Karpas-422 (cell line): ENCODE data around the gene CLCNKB. TPM values are rescaled to one million over a fixed set of nuclear protein-coding genes. Genes with fewer than 3 reads are reported as not detected.
"Not testable (repeated sequence)": the region's sequence is repeated elsewhere in the genome, so short reads cannot be mapped to it uniquely, and the experiment has no call there.

Source experiments
- DNase-seq: peaks from one replicate; pipeline ENCODE4 v3.0.0-alpha.2; 2015
- H2AFZ ChIP-seq: fragments of 200-600 bp; sonication (generic); 2 replicates; pipeline ENCODE4 v1.6.1; 2014; ENCODE audit warnings: antibody characterized with exemption, low read length, mixed read lengths
- H3K27ac ChIP-seq: fragments of 200-600 bp; sonication (generic); 2 replicates; pipeline ENCODE4 v1.5.1; 2014; ENCODE audit warnings: mild to moderate bottlenecking, low read length, moderate library complexity
- H3K27me3 ChIP-seq: fragments of 200-600 bp; sonication (generic); 2 replicates; pipeline ENCODE4 v1.6.1; 2014; ENCODE audit warnings: low read length, mixed read lengths
- H3K36me3 ChIP-seq: fragments of 200-600 bp; sonication (generic); 2 replicates; pipeline ENCODE4 v1.6.1; 2014; ENCODE audit warnings: low read length, mixed read lengths; ENCODE audit not compliant: insufficient read depth
- H3K4me1 ChIP-seq: fragments of 200-600 bp; sonication (generic); 2 replicates; pipeline ENCODE4 v1.6.1; 2014; ENCODE audit warnings: mild to moderate bottlenecking, low read length, mixed read lengths
- H3K4me2 ChIP-seq: fragments of 200-600 bp; sonication (generic); 2 replicates; pipeline ENCODE4 v1.6.1; 2014; ENCODE audit warnings: low read length, low read depth, mild to moderate bottlenecking; ENCODE audit not compliant: poor library complexity, severe bottlenecking
- H3K4me3 ChIP-seq: fragments of 200-600 bp; sonication (generic); 2 replicates; pipeline ENCODE4 v1.5.1; 2014; ENCODE audit warnings: mild to moderate bottlenecking, antibody characterized with exemption, low read length, mixed read lengths
- H3K79me2 ChIP-seq: fragments of 200-600 bp; sonication (generic); 2 replicates; pipeline ENCODE4 v1.6.1; 2014; ENCODE audit warnings: mild to moderate bottlenecking, low read length, mixed read lengths
- H3K9ac ChIP-seq: fragments of 200-600 bp; sonication (generic); 2 replicates; pipeline ENCODE4 v1.6.0; 2014; ENCODE audit warnings: low read length
- H3K9me2 ChIP-seq: fragments of 200-600 bp; sonication (generic), shearing (Covaris generic); replicated peaks from 2 replicates; pipeline ENCODE4 v1.6.0; 2014; ENCODE audit warnings: mild to moderate bottlenecking, low read length, moderate library complexity; ENCODE audit not compliant: insufficient read depth
- H3K9me3 ChIP-seq: fragments of 300-700, 200-600 bp; sonication (generic); 2 replicates; pipeline ENCODE4 v1.6.1; 2014; ENCODE audit warnings: low read length, mixed read lengths
- H4K20me1 ChIP-seq: fragments of 200-600 bp; sonication (generic); 2 replicates; pipeline ENCODE4 v1.6.1; 2014; ENCODE audit warnings: mild to moderate bottlenecking, antibody characterized with exemption, low read length, low read depth; ENCODE audit not compliant: insufficient read depth
- total RNA-seq: library from RNA; depleted of rRNA; stranded (reverse); fragments of >200 nt; shearing (Covaris generic); gene quantifications from 2 replicates; pipeline ENCODE4 v1.2.3, GENCODE V29; 2014; ENCODE audit warnings: low replicate concordance

The CLCNKB gene
- total RNA-seq, 1 experiment from 2014 or later, result not detected

DNA sequence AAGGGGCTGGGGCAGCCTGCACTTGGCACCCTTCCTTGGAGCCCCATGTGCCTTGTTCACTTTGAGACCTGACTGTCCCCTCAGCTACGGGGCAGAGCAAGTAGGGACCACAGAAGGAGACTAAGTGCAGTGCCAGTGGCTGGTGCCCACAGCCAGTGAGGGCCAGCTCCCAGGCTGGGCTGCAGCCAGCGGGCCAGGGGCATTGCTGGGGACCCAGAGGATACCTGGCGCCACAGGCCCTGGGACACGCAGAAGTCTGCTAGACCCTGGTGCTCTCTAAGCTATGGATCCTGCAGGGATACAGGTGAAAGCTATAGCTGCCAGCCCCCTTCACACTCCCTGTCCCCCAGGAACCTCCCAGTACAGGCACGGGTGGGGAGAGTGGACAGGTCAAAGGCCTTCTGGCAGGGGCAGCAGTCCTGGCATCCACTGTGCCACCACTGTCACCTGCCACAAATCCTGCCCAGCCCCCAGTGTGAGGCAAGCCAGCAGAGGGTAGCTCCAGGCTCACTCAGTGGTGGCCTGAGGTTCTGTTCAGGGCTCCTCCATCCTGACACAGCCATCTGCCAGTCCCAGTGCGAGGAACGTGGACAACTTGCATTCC lies 20.4 kb upstream of the CLCNKB start:
- Histone ChIP-seq H3K27me3 (no peaks in the 10 kb centered on the region), H3K79me2 (no peaks in the 10 kb centered on the region), H3K9me2 (no peaks in the 10 kb centered on the region)

DNA sequence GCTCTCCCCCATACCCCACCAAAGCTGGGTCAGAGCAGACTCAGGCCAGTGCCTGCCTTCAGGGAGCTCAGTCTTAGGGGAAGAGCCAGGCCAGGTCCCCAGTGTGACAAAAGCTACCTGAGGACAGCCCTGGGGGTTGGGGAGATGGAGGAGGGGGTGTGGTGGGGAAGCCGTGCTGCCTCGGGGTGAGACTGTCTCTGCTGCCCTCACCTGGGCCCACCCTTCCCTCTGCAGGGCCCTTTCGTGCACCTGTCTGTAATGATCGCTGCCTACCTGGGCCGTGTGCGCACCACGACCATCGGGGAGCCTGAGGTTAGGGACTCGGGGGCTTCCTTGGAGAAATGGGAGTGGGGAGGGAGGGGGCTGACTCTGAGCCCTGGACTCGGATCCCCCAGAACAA lies 17.3 kb upstream of the CLCNKB start:
- H3K4me3 ChIP-seq, H3K27me3 ChIP-seq, H3K9me2 ChIP-seq, H3K36me3 ChIP-seq, H2AFZ ChIP-seq, H3K4me1 ChIP-seq, H4K20me1 ChIP-seq, DNase-seq, H3K79me2 ChIP-seq, H3K9ac ChIP-seq, H3K9me3 ChIP-seq, H3K27ac ChIP-seq, H3K4me2 ChIP-seq: not testable (repeated sequence)

More for the DNA sequence above, 20.4 kb upstream of the CLCNKB start:
- Histone ChIP-seq H3K4me1 (no peaks in the 10 kb centered on the region), H2AFZ (no peak overlapping the region), H4K20me1 (no peaks in the 10 kb centered on the region), H3K9ac (no peak overlapping the region), H3K36me3 (no peaks in the 10 kb centered on the region), H3K9me3 (no peaks in the 10 kb centered on the region), H3K4me3 (no peak overlapping the region), H3K27ac (no peak overlapping the region), H3K4me2 (no peak overlapping the region)
- no peak for DNase-seq

DNA sequence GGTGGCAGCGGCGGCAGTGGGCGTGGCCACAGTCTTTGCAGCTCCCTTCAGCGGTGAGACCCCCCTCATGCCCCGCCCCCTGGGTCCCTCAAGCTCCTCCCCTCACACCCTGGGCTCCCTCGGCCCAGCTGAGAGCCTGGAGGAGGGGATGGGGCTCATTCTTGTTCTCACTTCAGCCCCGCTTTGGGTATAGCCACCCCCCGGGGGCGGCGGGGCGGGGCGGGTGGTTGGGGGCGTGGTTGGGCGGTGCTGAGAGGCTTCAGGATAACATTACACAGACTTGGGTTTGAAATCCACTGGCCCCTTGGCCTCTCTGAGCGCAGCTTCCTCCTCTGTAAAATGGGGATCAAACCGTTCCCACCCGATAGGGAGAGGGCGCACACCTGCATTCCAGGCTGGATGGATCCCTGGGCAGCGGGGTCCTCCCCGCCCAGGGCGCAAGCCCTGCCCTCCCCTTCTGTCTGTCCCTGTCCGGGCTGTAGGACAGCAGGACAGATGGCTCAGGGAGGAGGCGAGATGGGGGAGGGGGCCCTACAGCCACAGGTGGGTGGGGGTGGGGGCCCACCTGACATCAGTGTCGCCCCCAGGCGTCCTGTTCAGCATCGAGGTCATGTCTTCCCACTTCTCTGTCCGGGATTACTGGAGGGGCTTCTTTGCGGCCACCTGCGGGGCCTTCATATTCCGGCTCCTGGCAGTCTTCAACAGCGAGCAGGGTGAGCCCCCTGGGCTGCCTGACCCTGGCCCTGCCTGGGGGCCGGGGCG lies 16.7 kb upstream of the CLCNKB start:
- no peak overlapping the region for H2AFZ ChIP-seq

DNA sequence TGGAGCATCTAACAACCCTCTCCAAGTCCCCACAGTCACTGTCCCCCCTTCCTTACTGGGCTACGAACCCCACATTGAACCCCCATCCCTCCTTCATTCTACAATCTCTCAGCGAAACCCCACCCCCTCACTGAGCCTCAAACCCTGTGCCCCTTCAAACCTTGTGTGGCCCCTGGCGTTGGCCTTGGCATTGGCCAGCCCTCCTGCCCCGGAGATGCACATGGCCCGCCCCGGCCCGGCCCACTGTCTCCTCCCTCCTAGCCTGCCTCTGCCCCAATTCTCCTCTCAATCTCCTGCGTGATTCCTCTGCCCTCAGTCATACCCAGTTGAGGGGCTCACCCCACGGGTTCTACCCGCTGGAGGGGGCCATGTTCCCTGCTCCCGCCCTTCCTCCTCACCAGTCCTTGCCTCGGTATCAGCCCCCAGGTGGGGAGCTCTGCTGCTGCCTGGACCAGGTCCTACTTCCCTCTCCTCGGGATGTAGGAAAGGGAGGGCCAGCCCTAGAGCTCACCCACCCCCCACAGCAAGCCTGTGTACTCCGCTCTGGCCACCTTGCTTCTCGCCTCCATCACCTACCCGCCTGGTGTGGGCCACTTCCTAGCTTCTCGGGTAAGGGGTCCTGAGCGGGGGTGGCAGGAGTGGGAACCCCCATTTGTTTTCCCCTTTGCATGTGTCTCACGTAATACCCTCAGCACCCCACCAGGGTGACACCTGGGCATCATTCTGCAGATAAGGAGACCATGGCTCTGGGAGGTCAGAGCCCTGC lies 15.2 kb upstream of the CLCNKB start:
- no peaks in the 10 kb centered on the region for H3K79me2 ChIP-seq
- H3K4me1 ChIP-seq, result no peaks in the 10 kb centered on the region
- H3K4me3 ChIP-seq, result no peak overlapping the region
- no peaks in the 10 kb centered on the region for H3K9me2 ChIP-seq
- no peaks in the 10 kb centered on the region for H3K27me3 ChIP-seq
- H3K36me3 ChIP-seq, result no peaks in the 10 kb centered on the region
- H3K9me3 ChIP-seq, result no peaks in the 10 kb centered on the region
- H3K27ac ChIP-seq, result no peak overlapping the region
- DNase-seq, result no peak
- no peak overlapping the region for H3K4me2 ChIP-seq
- no peak overlapping the region for H2AFZ ChIP-seq
- no peak overlapping the region for H3K9ac ChIP-seq
- H4K20me1 ChIP-seq, result no peaks in the 10 kb centered on the region

More for the DNA sequence above, 16.7 kb upstream of the CLCNKB start:
- H3K4me3 ChIP-seq, result no peak overlapping the region
- H3K9me3 ChIP-seq, result no peaks in the 10 kb centered on the region
- no peaks in the 10 kb centered on the region for H3K4me1 ChIP-seq
- no peaks in the 10 kb centered on the region for H3K36me3 ChIP-seq
- H3K27ac ChIP-seq, result no peak overlapping the region
- H4K20me1 ChIP-seq, result no peaks in the 10 kb centered on the region
- H3K79me2 ChIP-seq, result no peaks in the 10 kb centered on the region
- peak; percentile 54 for DNase-seq
- H3K9ac ChIP-seq, result no peak overlapping the region
- H3K4me2 ChIP-seq, result no peak overlapping the region
- no peaks in the 10 kb centered on the region for H3K27me3 ChIP-seq
- H3K9me2 ChIP-seq, result no peaks in the 10 kb centered on the region

DNA sequence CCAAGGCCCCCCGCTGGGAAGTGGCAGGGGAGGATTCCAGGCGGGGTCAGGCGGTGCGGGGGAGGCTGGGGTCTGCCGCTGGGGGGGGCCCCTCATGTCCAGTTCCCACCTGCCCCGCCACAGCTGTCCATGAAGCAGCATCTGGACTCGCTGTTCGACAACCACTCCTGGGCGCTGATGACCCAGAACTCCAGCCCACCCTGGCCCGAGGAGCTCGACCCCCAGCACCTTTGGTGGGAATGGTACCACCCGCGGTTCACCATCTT lies 14.6 kb upstream of the CLCNKB start:
- H3K9me2 ChIP-seq, H3K9ac ChIP-seq, H3K4me2 ChIP-seq, H3K79me2 ChIP-seq, H4K20me1 ChIP-seq, H3K36me3 ChIP-seq, H3K27me3 ChIP-seq, H3K4me1 ChIP-seq, H3K9me3 ChIP-seq, H3K4me3 ChIP-seq, H3K27ac ChIP-seq, H2AFZ ChIP-seq, DNase-seq: not testable (repeated sequence)

DNA sequence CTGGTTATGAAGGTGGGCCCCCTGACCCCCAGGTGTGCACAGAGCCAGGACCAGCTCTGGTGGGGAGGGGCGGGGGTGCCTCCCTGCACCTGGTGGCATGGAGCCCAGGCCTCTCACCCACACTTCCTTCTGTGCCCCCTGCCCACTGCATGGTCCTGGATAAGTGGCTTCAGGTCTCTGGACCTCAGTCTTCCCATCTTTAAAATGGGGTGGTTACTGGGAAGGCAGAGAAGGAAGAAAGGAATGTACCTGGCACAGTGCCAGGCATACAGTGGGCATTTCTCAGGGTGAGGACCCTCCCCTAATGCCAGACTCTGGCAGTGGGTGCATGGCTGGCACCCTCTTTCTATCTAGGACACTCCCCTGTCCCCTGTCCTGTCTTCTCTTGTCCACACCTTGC lies 14.3 kb upstream of the CLCNKB start:
- no peaks in the 10 kb centered on the region for H3K79me2 ChIP-seq
- no peaks in the 10 kb centered on the region for H3K4me1 ChIP-seq
- H3K9me2 ChIP-seq, result no peaks in the 10 kb centered on the region
- no peak overlapping the region for H3K27ac ChIP-seq
- no peak overlapping the region for H3K4me2 ChIP-seq
- no peaks in the 10 kb centered on the region for H3K27me3 ChIP-seq
- H3K36me3 ChIP-seq, result no peaks in the 10 kb centered on the region
- no peak overlapping the region for H3K4me3 ChIP-seq
- no peaks in the 10 kb centered on the region for H4K20me1 ChIP-seq
- H2AFZ ChIP-seq, result no peak overlapping the region
- no peak overlapping the region for H3K9ac ChIP-seq
- DNase-seq, result no peak
- no peaks in the 10 kb centered on the region for H3K9me3 ChIP-seq

DNA sequence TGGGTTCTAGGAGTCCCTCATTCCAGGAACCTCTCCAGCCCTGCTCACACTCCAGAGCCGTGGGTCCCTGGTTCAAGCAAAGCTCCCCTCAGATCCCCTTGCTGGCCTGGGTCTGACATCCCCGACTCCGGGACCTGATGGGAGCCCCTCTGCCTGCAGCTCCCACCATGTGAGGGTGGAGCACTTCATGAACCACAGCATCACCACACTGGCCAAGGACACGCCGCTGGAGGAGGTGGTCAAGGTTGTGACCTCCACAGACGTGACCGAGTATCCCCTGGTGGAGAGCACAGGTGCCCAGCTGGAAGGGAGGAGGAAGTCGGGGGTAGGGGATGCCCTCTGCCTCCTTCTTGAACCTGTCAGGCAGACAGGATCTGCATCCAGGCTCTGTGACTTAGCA lies 12.0 kb upstream of the CLCNKB start:
- H3K27ac ChIP-seq, result no peak overlapping the region
- H2AFZ ChIP-seq, result no peak overlapping the region
- H3K36me3 ChIP-seq, result no peaks in the 10 kb centered on the region
- no peak overlapping the region for H3K4me3 ChIP-seq
- no peaks in the 10 kb centered on the region for H3K27me3 ChIP-seq
- no peak for DNase-seq
- no peaks in the 10 kb centered on the region for H4K20me1 ChIP-seq
- no peak overlapping the region for H3K9ac ChIP-seq
- no peaks in the 10 kb centered on the region for H3K4me1 ChIP-seq
- no peaks in the 10 kb centered on the region for H3K9me2 ChIP-seq
- no peak overlapping the region for H3K4me2 ChIP-seq
- no peaks in the 10 kb centered on the region for H3K9me3 ChIP-seq
- H3K79me2 ChIP-seq, result no peaks in the 10 kb centered on the region

DNA sequence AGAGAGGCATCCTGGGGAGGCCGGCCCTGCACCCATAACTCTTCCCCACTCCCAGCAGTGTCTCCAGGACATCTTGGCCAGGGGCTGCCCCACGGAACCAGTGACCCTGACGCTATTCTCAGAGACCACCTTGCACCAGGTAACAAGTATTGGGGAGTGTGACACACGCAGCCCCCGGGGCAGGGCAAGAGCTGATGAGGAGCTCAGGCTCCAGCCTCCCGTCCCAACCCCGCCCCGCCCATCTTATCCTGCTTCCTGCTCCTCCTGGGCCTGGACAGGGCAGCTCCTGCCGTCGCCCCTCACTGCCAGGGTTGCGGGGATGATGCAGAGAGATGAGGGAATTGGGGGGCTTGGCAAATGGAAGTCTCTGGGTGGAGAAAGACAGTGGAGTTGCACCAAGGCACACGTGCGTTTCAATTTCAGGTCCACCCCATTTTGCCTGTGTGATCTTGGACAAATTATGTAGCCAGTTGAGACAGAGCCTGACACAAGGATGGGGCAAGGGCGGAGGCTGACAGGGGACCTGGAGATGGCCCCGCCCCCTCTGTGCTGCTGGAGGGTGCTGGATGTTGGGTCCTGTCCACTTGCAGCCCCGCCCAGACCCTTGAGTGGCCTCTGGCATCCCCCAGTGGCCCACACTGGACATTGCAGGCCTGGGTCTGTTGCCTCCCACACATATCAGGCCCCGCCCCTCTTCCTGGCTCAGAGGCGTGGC lies 11.0 kb upstream of the CLCNKB start:
- H3K9ac ChIP-seq, result no peak overlapping the region
- no peak overlapping the region for H3K4me2 ChIP-seq
- no peaks in the 10 kb centered on the region for H3K4me1 ChIP-seq
- H3K79me2 ChIP-seq, result no peaks in the 10 kb centered on the region
- no peaks in the 10 kb centered on the region for H3K36me3 ChIP-seq
- no peak overlapping the region for H3K4me3 ChIP-seq
- H3K9me3 ChIP-seq, result no peaks in the 10 kb centered on the region
- no peak overlapping the region for H2AFZ ChIP-seq
- H3K9me2 ChIP-seq, result no peaks in the 10 kb centered on the region
- peak; percentile 90 for DNase-seq
- H3K27ac ChIP-seq, result no peak overlapping the region
- H4K20me1 ChIP-seq, result no peaks in the 10 kb centered on the region
- H3K27me3 ChIP-seq, result no peaks in the 10 kb centered on the region
